Measurements from ENCODE around the gene MFSD2B. TPM values are rescaled to one million over a fixed set of nuclear protein-coding genes. Genes with fewer than 3 reads are reported as not detected.

Gene MFSD2B
- total RNA-seq, 2 experiments from 2014 or later, result 0.09 to 1.0 TPM

- BruUV-seq (replicated peaks), result TSS peak; percentile 72
- peaks cover 20% of the 10 kb centered on the region for H3K79me2 ChIP-seq (ENCODE audit: insufficient read depth, low read depth, low read length)
- TF ChIP-seq EZH2phosphoT487 (IDR thresholded peaks at IDR 0.05; ENCODE audit: borderline replicate concordance, low read depth, low read length) (no peak), CTCF (conservative IDR thresholded peaks at IDR 0.05; ENCODE audit: low read length) (no peak)
- DNase-seq (ENCODE audit: low spot score), result no peak
- H3K4me3 ChIP-seq (ENCODE audit: low read depth, low read length, poor library complexity, severe bottlenecking), result peak overlapping the region; percentile 85
- no peak overlapping the region for H3K27ac ChIP-seq (ENCODE audit: low read depth, low read length, poor library complexity, severe bottlenecking)
- peak overlapping the region; percentile 89; the same call in 1 of the 2 replicates for H2AFZ ChIP-seq (ENCODE audit: low read length)
- no peaks in the 10 kb centered on the region for H3K36me3 ChIP-seq (ENCODE audit: insufficient read depth, low read length)
- H3K9me2 ChIP-seq (ENCODE audit: insufficient read depth, low read length), result no peaks in the 10 kb centered on the region
- CTCF ChIA-PET (ENCODE audit: unreplicated experiment), result interaction anchor here (1.2 to 1.4 kb wide), 2 partner anchors 13 kb away, joined by 3 read pairs; no protein-coding TSS in a partner anchor
- POLR2A ChIA-PET, result interaction anchor here (0.6 to 1.8 kb wide), 9 partner anchors 10 to 331 kb away, joined by 3 to 9 read pairs (median 5); no protein-coding TSS in a partner anchor
- no peaks in the 10 kb centered on the region for H3K9me3 ChIP-seq (ENCODE audit: low read length)
- H3K4me1 ChIP-seq (ENCODE audit: insufficient read depth, low read length, poor library complexity, severe bottlenecking), result peaks cover 24% of the 10 kb centered on the region
- intact Hi-C loops (cut with micrococcal nuclease; ENCODE audit: unreplicated experiment), result loop anchor here (5.0 kb wide), 1 partner anchor 119 kb away; the partner anchor contains the start of gene ATAD2B
- H4K20me1 ChIP-seq (ENCODE audit: insufficient read depth, low read length), result peaks cover 3% of the 10 kb centered on the region; the same call in 1 of the 2 replicates
- H3K4me2 ChIP-seq (ENCODE audit: low read length), result peak overlapping the region; percentile 99
These were observed 36.7 kb downstream of the MFSD2B start for GRCh38 chr2:24046599-24046929.

- Histone ChIP-seq H3K79me2 (ENCODE audit: insufficient read depth, low read depth, low read length) (peaks cover 20% of the 10 kb centered on the region), H3K4me3 (ENCODE audit: low read depth, low read length, poor library complexity, severe bottlenecking) (peak within 1 kb of the TSS; percentile 85), H3K9me3 (ENCODE audit: low read length) (no peaks in the 10 kb centered on the region), H3K4me1 (ENCODE audit: insufficient read depth, low read length, poor library complexity, severe bottlenecking) (peaks cover 24% of the 10 kb centered on the region), H3K27ac (ENCODE audit: low read depth, low read length, poor library complexity, severe bottlenecking) (peak within 1 kb of the TSS; percentile 25), H3K9me2 (ENCODE audit: insufficient read depth, low read length) (no peaks in the 10 kb centered on the region), H3K4me2 (ENCODE audit: low read length) (peak within 1 kb of the TSS; percentile 99), H4K20me1 (ENCODE audit: insufficient read depth, low read length) (peaks cover 3% of the 10 kb centered on the region; the same call in 1 of the 2 replicates), H2AFZ (ENCODE audit: low read length) (peak within 1 kb of the TSS; percentile 89), H3K36me3 (ENCODE audit: insufficient read depth, low read length) (no peaks in the 10 kb centered on the region)
- no TSS peak for BruUV-seq (replicated peaks)
- ChIA-PET POLR2A (interaction anchor here (0.5 to 2.3 kb wide), 21 partner anchors 10 to 550 kb away, joined by 3 to 16 read pairs (median 5); partner anchors contain the start of genes ATAD2B, ITSN2 and SF3B6), CTCF (ENCODE audit: unreplicated experiment) (interaction anchor here (0.9 to 1.4 kb wide), 4 partner anchors 12 to 121 kb away, joined by 3 to 10 read pairs (median 3); partner anchors contain the start of gene SF3B6)
- intact Hi-C loops (cut with micrococcal nuclease; ENCODE audit: unreplicated experiment), result loop anchor here (5.0 kb wide), 1 partner anchor 120 kb away; the partner anchor contains the start of gene ATAD2B
- DNase-seq (ENCODE audit: low spot score), result peak; percentile 98
- TF ChIP-seq CTCF (conservative IDR thresholded peaks at IDR 0.05; ENCODE audit: low read length) (no peak), EZH2phosphoT487 (IDR thresholded peaks at IDR 0.05; ENCODE audit: borderline replicate concordance, low read depth, low read length) (no peak)
These were observed 37.2 kb downstream of the MFSD2B start, which contains the start of gene WDCP for GRCh38 chr2:24046930-24047702. TSS of gene WDCP (minus strand) at chr2:24047391. CDS start at chr2:24039494, 7,897 bp downstream.
